Mesodermal cell (in vitro differentiated cells): Measurements from ENCODE around the gene ARL15.

ENCODE experiments used
- H3K27ac ChIP-seq: 2 replicates; pipeline ENCODE4 v1.7.0; 2013; ENCODE audit warnings: mild to moderate bottlenecking, low read depth, low read length, moderate library complexity; ENCODE audit not compliant: severe bottlenecking
- H3K36me3 ChIP-seq: 2 replicates; pipeline ENCODE4 v1.7.1; 2013; ENCODE audit warnings: mild to moderate bottlenecking, low read length, moderate library complexity; ENCODE audit not compliant: control insufficient read depth, insufficient read depth
- H3K4me1 ChIP-seq: one replicate; pipeline ENCODE4 v1.7.1; 2013; ENCODE audit warnings: mild to moderate bottlenecking, low read length; ENCODE audit not compliant: insufficient read depth, control insufficient read depth, poor library complexity, severe bottlenecking
- H3K4me3 ChIP-seq: 2 replicates; pipeline ENCODE4 v1.7.0; 2013; ENCODE audit warnings: low read length, control low read depth, mild to moderate bottlenecking; ENCODE audit not compliant: insufficient read depth, poor library complexity, severe bottlenecking; ENCODE audit errors: extremely low read depth
- H3K9me3 ChIP-seq: 2 replicates; pipeline ENCODE4 v1.7.1; 2013; ENCODE audit warnings: mild to moderate bottlenecking, low read length, moderate library complexity; ENCODE audit not compliant: control insufficient read depth
- WGBS, 2 experiments: methylation state at CpG; one replicate each; pipeline ENCODE4 v1.1.5; 2013; ENCODE audit warnings: missing lambda C conversion rate in 2 of 2; ENCODE audit not compliant: insufficient coverage in 2 of 2; 5-methylcytosine and 5-hydroxymethylcytosine counted together

ARL15 gene

DNA sequence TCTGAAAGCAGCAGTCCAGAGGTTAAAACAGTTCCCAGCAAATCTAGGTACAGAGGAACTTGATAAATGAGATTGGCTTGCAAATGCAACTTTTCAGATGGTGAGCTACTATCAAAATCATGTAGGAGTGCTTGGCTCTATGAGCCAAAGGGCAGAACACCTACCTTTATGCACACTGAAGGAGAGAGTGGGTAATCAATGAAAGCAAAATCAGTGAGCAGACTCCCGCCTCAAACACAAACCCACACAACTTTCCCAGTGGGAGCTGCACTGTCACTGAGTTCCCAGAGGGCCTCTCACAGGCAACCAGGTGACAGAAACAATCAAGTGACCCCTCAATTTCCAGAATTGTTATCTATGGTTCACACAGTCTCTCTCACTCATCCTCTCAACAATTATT is 8.5 kb downstream of the ARL15 start:
- Histone ChIP-seq H3K9me3 (no peaks in the 10 kb centered on the region), H3K36me3 (no peaks in the 10 kb centered on the region), H3K4me1 (no peaks in the 10 kb centered on the region), H3K4me3 (no peak overlapping the region), H3K27ac (no peak overlapping the region)
- 100% methylated on average over 1 of the region's 1 CpG for WGBS, 2 experiments

GRCh38 chr5:54301220-54301619 is 9.2 kb downstream of the ARL15 start:
- Histone ChIP-seq H3K36me3 (no peaks in the 10 kb centered on the region), H3K4me1 (peaks cover 3% of the 10 kb centered on the region)
- 50% methylated on average over 2 of the region's 2 CpGs; no CpG with 5 or more reads in 1 of the 2 experiments for WGBS, 2 experiments

DNA sequence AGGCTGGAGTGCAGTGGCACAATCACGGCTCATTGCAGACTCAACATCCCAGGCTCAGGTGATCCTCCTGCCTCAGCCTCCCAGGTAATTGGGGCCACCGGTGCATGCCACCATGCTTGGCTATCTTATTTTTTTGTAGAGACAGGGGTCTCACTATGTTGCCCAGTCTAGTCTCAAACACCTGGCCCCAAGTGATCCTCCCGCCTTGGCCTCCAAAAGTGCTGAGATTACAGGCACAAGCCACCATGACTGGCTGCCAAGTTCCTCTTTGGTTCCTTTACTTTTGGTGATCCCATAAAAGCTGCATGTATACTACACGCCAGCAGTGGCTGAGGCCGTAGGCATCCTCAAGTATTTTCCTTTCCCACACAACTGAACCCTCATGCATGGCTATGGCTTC is 11.4 kb downstream of the ARL15 start:
- 93 to 94% methylated on average over 5 of the region's 5 CpGs for WGBS, 2 experiments
- no peaks in the 10 kb centered on the region for H3K9me3 ChIP-seq

More at GRCh38 chr5:54301220-54301619, 9.2 kb downstream of the ARL15 start:
- Histone ChIP-seq H3K9me3 (no peaks in the 10 kb centered on the region), H3K27ac (no peak overlapping the region), H3K4me3 (no peak overlapping the region)

GRCh38 chr5:54296386-54296785 is 14.0 kb downstream of the ARL15 start:
- no peaks in the 10 kb centered on the region for H3K36me3 ChIP-seq
- H3K4me1 ChIP-seq: peaks cover 9% of the 10 kb centered on the region
- 83 to 100% methylated on average over 1 to 2 of the region's 2 CpGs for WGBS, 2 experiments
- H3K27ac ChIP-seq: no peak overlapping the region
- H3K4me3 ChIP-seq: no peak overlapping the region
- no peaks in the 10 kb centered on the region for H3K9me3 ChIP-seq

More for the DNA sequence above, 11.4 kb downstream of the ARL15 start:
- no peak overlapping the region for H3K27ac ChIP-seq
- H3K4me3 ChIP-seq: no peak overlapping the region
- H3K4me1 ChIP-seq: peaks cover 9% of the 10 kb centered on the region
- H3K36me3 ChIP-seq: no peaks in the 10 kb centered on the region

DNA sequence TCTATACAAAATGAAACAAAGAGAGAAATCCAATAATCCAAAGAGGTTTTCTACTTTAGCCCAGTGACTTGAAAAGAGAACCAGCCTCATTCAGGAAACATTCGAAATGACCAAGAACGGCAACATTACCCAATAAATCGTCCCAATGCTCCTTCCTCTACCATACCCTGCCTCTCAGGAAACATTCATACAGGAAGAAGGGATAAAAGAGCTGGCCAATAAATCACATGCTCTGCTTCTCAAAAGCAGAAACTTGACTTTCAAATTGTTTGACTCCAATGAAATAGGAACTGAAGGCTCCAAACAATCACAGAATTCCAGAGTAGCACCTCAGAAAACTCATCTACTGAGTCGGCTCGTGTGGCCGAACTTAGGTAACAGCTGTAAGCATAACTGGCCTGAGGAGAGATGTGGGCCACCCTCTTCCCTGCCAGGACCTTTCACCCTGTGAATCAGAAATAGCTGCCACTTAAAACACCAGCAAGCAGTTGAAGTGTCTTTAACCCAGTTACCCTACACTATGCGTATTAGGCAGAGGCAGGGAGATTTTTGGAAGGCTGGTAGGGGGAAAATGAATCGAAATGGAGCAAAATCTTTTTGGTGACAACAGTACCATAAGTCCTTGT is 14.6 kb downstream of the ARL15 start:
- H3K9me3 ChIP-seq: no peaks in the 10 kb centered on the region
- H3K4me3 ChIP-seq: no peak overlapping the region
- no peaks in the 10 kb centered on the region for H3K36me3 ChIP-seq
- 64 to 70% methylated on average over 3 of the region's 8 CpGs for WGBS, 2 experiments
- no peak overlapping the region for H3K27ac ChIP-seq
- peaks cover 9% of the 10 kb centered on the region for H3K4me1 ChIP-seq

DNA sequence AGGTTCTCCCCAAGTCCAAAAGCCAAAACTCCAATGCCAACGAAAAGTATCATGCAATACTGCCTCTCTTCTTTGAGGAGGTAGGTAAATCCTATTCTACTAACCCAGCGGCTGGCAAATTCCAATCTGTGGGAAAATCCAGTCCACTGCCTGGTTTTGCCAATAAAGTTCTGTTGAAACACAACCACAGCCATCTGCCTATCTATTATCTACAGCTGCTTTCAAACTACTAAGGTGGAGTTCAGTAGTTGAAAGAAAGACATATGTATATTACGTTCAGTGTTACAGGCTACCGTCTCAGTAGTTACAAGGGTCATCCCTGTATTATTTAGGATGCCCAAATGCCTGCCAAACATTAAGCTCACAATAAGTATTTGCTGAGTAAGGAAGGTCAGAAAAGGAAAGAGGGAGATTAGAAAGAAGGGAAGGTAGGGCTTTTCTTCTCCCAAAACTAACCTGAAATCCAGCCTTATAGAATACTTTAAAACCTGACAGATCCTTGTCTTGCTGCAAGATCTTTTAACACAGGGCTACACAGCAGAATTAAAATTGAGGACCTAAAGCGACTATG is 16.2 kb downstream of the ARL15 start:
- Histone ChIP-seq H3K36me3 (no peaks in the 10 kb centered on the region), H3K9me3 (no peaks in the 10 kb centered on the region), H3K4me1 (peaks cover 9% of the 10 kb centered on the region), H3K27ac (no peak overlapping the region), H3K4me3 (no peak overlapping the region)
- WGBS, 2 experiments: 100% methylated on average over 1 of the region's 5 CpGs; no CpG with 5 or more reads in 1 of the 2 experiments

DNA sequence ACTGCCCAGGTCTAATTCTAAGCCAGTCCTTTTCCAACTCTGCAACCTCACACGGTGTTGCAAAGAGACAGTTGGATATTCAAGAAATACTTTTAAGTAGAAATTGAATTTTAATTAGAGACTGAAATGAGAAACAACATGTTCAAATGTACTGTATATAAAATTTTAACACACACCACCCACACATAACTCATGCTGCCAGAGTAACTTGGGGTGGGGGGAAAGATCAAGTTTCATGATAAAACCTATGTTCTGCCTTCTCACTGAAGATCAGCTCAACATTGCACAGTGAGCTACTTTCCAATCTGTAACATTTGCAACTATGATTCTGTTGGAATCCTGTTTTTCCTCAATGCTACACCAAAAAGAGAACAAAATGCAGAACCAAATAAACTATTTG is 17.5 kb downstream of the ARL15 start:
- no peaks in the 10 kb centered on the region for H3K36me3 ChIP-seq
- no peak overlapping the region for H3K4me3 ChIP-seq
- H3K27ac ChIP-seq: no peak overlapping the region
- WGBS, 2 experiments: no CpG with 5 or more reads among the region's 1 CpG
- H3K9me3 ChIP-seq: no peaks in the 10 kb centered on the region
- H3K4me1 ChIP-seq: peaks cover 9% of the 10 kb centered on the region

DNA sequence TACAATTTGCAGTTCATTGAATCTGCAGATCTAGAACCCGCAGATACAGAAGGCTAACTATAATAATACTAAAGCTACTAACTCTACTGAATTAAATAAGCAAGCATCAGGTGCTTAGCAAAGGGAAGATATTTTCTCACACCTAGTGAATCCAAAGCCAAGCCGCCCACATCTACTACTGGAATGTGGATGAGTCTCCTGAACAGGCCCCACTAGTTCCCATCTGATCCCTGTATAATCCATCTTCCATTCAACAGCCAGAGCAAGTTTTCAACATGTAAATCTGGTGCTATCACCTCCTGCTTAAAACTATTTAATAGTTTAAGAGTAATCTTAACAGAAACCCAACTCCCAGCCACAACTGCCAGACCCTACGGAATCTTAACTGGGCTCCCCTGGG is 18.9 kb downstream of the ARL15 start:
- H3K36me3 ChIP-seq: no peaks in the 10 kb centered on the region
- WGBS, 2 experiments: 0 to 50% methylated on average over 1 to 2 of the region's 3 CpGs
- no peak overlapping the region for H3K4me3 ChIP-seq
- H3K27ac ChIP-seq: no peak overlapping the region
- H3K4me1 ChIP-seq: peaks cover 9% of the 10 kb centered on the region
- no peaks in the 10 kb centered on the region for H3K9me3 ChIP-seq

- no peak overlapping the region for H3K27ac ChIP-seq
- no peaks in the 10 kb centered on the region for H3K9me3 ChIP-seq
- no peaks in the 10 kb centered on the region for H3K36me3 ChIP-seq
- no peak overlapping the region for H3K4me3 ChIP-seq
- H3K4me1 ChIP-seq: no peaks in the 10 kb centered on the region
- 100% methylated on average over 1 of the region's 1 CpG for WGBS, 2 experiments
Observed at GRCh38 chr5:54289769-54290168, 20.6 kb downstream of the ARL15 start.

- Histone ChIP-seq H3K27ac (no peak overlapping the region), H3K36me3 (no peaks in the 10 kb centered on the region), H3K4me3 (no peak overlapping the region), H3K4me1 (no peaks in the 10 kb centered on the region), H3K9me3 (no peaks in the 10 kb centered on the region)
- WGBS, 2 experiments: 50 to 77% methylated on average over 2 of the region's 5 CpGs
Observed at GRCh38 chr5:54288568-54289217, 21.7 kb downstream of the ARL15 start.

GRCh38 chr5:54285686-54286085 is 24.7 kb downstream of the ARL15 start:
- H3K27ac ChIP-seq: no peak overlapping the region
- WGBS, 2 experiments: 78 to 85% methylated on average over 9 to 10 of the region's 10 CpGs
- no peaks in the 10 kb centered on the region for H3K4me1 ChIP-seq
- no peaks in the 10 kb centered on the region for H3K9me3 ChIP-seq
- no peaks in the 10 kb centered on the region for H3K36me3 ChIP-seq
- no peak overlapping the region for H3K4me3 ChIP-seq
